AG04450 (cell line): Measurements from ENCODE around the gene FBXL15. TPM values are rescaled to one million over a fixed set of nuclear protein-coding genes. Genes with fewer than 3 reads are reported as not detected.

Experiments
- CTCF ChIA-PET: fragments of 300-600, 350-600 bp; formaldehyde crosslinking; extraction: SDS; loops from one replicate; lab custom pipeline; 2022; ENCODE audit warnings: antibody characterized with exemption, inconsistent platforms; lab: Charles Lee
- POLR2A ChIA-PET: fragments of 350-600 bp; formaldehyde crosslinking; extraction: SDS; loops from one replicate; lab custom pipeline; 2021; ENCODE audit warnings: antibody characterized with exemption, inconsistent platforms; lab: Yijun Ruan, JAX
- DNase-seq: peaks from one replicate; pipeline ENCODE4 v3.0.0-alpha.2; 2011; ENCODE audit warnings: low read depth, low spot score
- H3K27ac ChIP-seq: one replicate; pipeline ENCODE4 v1.5.1; 2012; ENCODE audit warnings: low read depth, low read length, control low read depth
- H3K27me3 ChIP-seq: one replicate; pipeline ENCODE4 v1.6.0; 2012; ENCODE audit warnings: low read length; ENCODE audit not compliant: control insufficient read depth, insufficient read depth
- H3K4me3 ChIP-seq: 2 replicates; pipeline ENCODE4 v1.5.1; 2011; ENCODE audit warnings: mild to moderate bottlenecking, low read depth, low read length, control low read depth
- H3K9me3 ChIP-seq: 2 replicates; pipeline ENCODE4 v1.5.1; 2012; ENCODE audit warnings: low read length; ENCODE audit not compliant: control insufficient read depth, insufficient read depth
- CTCF ChIP-seq: IDR thresholded peaks from 2 replicates; pipeline ENCODE4 v1.5.1; 2011; ENCODE audit warnings: low read depth, low read length, control low read depth, inconsistent platforms
- polyA plus RNA-seq: library from polyadenylated mRNA; depleted of rRNA; stranded (reverse); fragments of >200 nt; gene quantifications from 2 replicates; pipeline ENCODE4 v1.2.3, GENCODE V29; 2011

The FBXL15 gene
- polyA plus RNA-seq, 1 experiment, result 2.7 TPM

GRCh38 chr10:102384606-102385429 is 35.8 kb upstream of the FBXL15 start:
- ChIA-PET POLR2A (interaction anchor here (1.7 kb wide), 1 partner anchor 11 kb away, joined by 4 read pairs; the partner anchor contains the start of gene NFKB2), CTCF (interaction anchor here (0.5 to 3.0 kb wide), 12 partner anchors 9 to 215 kb away, joined by 3 to 28 read pairs (median 6); no protein-coding TSS in a partner anchor)
- Histone ChIP-seq H3K9me3 (no peaks in the 10 kb centered on the region; the same call in 1 of the 2 replicates), H3K4me3 (no peak overlapping the region), H3K27me3 (no peaks in the 10 kb centered on the region), H3K27ac (no peak overlapping the region)
- no peak for DNase-seq
- TF ChIP-seq CTCF, result no peak

- ChIA-PET POLR2A (interaction anchor here (0.6 to 0.7 kb wide), 3 partner anchors 8 to 63 kb away, joined by 4 to 6 read pairs (median 4); partner anchors contain the start of gene CUEDC2), CTCF (interaction anchor here (0.6 to 0.7 kb wide), 2 partner anchors 194 to 418 kb away, joined by 3 to 4 read pairs; no protein-coding TSS in a partner anchor)
- Histone ChIP-seq H3K4me3 (no peak overlapping the region), H3K27me3 (peaks cover 3% of the 10 kb centered on the region), H3K27ac (no peak overlapping the region), H3K9me3 (no peaks in the 10 kb centered on the region)
- TF ChIP-seq CTCF, result no peak
- no peak for DNase-seq
These were observed 30.7 kb upstream of the FBXL15 start for GRCh38 chr10:102389894-102390293.

- no peak for TF ChIP-seq CTCF
- no peaks in the 10 kb centered on the region; the same call in 1 of the 2 replicates for H3K9me3 ChIP-seq
- H3K27me3 ChIP-seq, result peaks cover 3% of the 10 kb centered on the region
- no peak overlapping the region for H3K4me3 ChIP-seq
- ChIA-PET POLR2A (no interaction called here), CTCF (interaction anchor here (0.5 to 3.1 kb wide), 6 partner anchors 10 to 223 kb away, joined by 4 to 21 read pairs (median 8); partner anchors contain the start of gene ELOVL3)
- DNase-seq, result no peak
- no peak overlapping the region for H3K27ac ChIP-seq
These were observed 28.3 kb upstream of the FBXL15 start for GRCh38 chr10:102392306-102392705.

- Histone ChIP-seq H3K9me3 (no peaks in the 10 kb centered on the region; the same call in 1 of the 2 replicates), H3K4me3 (peak overlapping the region; percentile 82), H3K27ac (peak overlapping the region; percentile 99), H3K27me3 (peaks cover 3% of the 10 kb centered on the region)
- peak; percentile 89 for TF ChIP-seq CTCF
- DNase-seq, result no peak
- POLR2A ChIA-PET, result interaction anchor here (0.7 to 1.0 kb wide), 3 partner anchors 83 to 931 kb away, joined by 3 to 5 read pairs (median 3); no protein-coding TSS in a partner anchor
- CTCF ChIA-PET, result interaction anchor here (0.6 to 3.3 kb wide), 33 partner anchors 9 to 282 kb away, joined by 3 to 28 read pairs (median 4); partner anchors contain the start of genes ELOVL3, FBXL15 and NOLC1
These were observed 27.1 kb upstream of the FBXL15 start for GRCh38 chr10:102393411-102394078.
